A673 (cell line): Measurements from ENCODE around the gene SHLD1. TPM values are rescaled to one million over a fixed set of nuclear protein-coding genes. Genes with fewer than 3 reads are reported as not detected.

Experiments
- BruUV-seq: library from RNA; stranded (reverse); fragments of 400-500 nt; replicated peaks from 2 replicates; lab custom pipeline; 2021; lab: Mats Ljungman, UMichigan
- CTCF ChIA-PET: fragments of 300-600 bp; sonication (Branson Sonifier 250); formaldehyde crosslinking; loops from one replicate; lab custom pipeline; 2022; ENCODE audit warnings: antibody characterized with exemption; lab: Charles Lee
- POLR2A ChIA-PET: fragments of 300-600 bp; sonication (Branson Sonifier 250); formaldehyde crosslinking; loops from one replicate; lab custom pipeline; 2022; ENCODE audit warnings: antibody characterized with exemption; ENCODE audit not compliant: low non-redundant PET; lab: Charles Lee
- DNase-seq: peaks from one replicate; pipeline ENCODE4 v3.0.0-alpha.2; 2015; ENCODE audit warnings: low spot score
- H3K27ac ChIP-seq: fragments of 200-600 bp; sonication (generic); 2 replicates; pipeline ENCODE4 v1.5.1; 2016; ENCODE audit warnings: mixed run types, low read depth, mild to moderate bottlenecking, mixed read lengths, antibody characterized with exemption, low read length; ENCODE audit not compliant: poor library complexity, severe bottlenecking
- H3K27me3 ChIP-seq: fragments of 200-600 bp; sonication (generic); replicated peaks from 2 replicates; pipeline ENCODE4 v1.6.1; 2017; ENCODE audit warnings: mixed run types, low read depth, mild to moderate bottlenecking, mixed read lengths, antibody characterized with exemption, low read length; ENCODE audit not compliant: insufficient read depth, poor library complexity
- H3K36me3 ChIP-seq: fragments of 200-600 bp; sonication (generic); 2 replicates; pipeline ENCODE4 v1.6.1; 2016; ENCODE audit warnings: mixed run types, mild to moderate bottlenecking, mixed read lengths, antibody characterized with exemption, low read length; ENCODE audit not compliant: insufficient read depth, poor library complexity, severe bottlenecking
- H3K4me1 ChIP-seq: fragments of 200-600 bp; sonication (generic); 2 replicates; pipeline ENCODE4 v1.6.1; 2017; ENCODE audit warnings: mixed run types, mild to moderate bottlenecking, mixed read lengths, antibody characterized with exemption, low read length; ENCODE audit not compliant: insufficient read depth, poor library complexity, severe bottlenecking
- H3K4me3 ChIP-seq: fragments of 200-600 bp; sonication (generic); 2 replicates; pipeline ENCODE4 v1.5.1; 2016; ENCODE audit warnings: low read depth, mixed run types, mild to moderate bottlenecking, mixed read lengths, low read length; ENCODE audit not compliant: poor library complexity, severe bottlenecking
- H3K9me3 ChIP-seq: fragments of 200-600 bp; sonication (generic); 2 replicates; pipeline ENCODE4 v1.6.1; 2016; ENCODE audit warnings: mixed run types, low read depth, mild to moderate bottlenecking, mixed read lengths, antibody characterized with exemption, low read length; ENCODE audit not compliant: poor library complexity, severe bottlenecking
- CTCF ChIP-seq: fragments of 300-800, 200-600 bp; sonication (generic); conservative IDR thresholded peaks from 2 replicates; pipeline ENCODE4 v1.5.1; 2017; ENCODE audit warnings: low read depth, mild to moderate bottlenecking, antibody characterized with exemption, low read length, moderate library complexity, mixed read lengths
- EZH2 ChIP-seq: fragments of 200-600 bp; sonication (generic); IDR thresholded peaks from 2 replicates; pipeline ENCODE4 v1.6.1; 2017; ENCODE audit warnings: borderline replicate concordance, low read depth, mild to moderate bottlenecking, mixed read lengths, antibody characterized with exemption, low read length; ENCODE audit not compliant: poor library complexity, severe bottlenecking
- intact Hi-C: fragments of 100-400 bp; cut with micrococcal nuclease; formaldehyde crosslinking; loops from one replicate; pipeline ENCODE4 v1.10.0; 2022; ENCODE audit not compliant: unreplicated experiment
- total RNA-seq: library from RNA; stranded (reverse); gene quantifications from 2 replicates; pipeline ENCODE4 v1.2.3, GENCODE V29; 2021

SHLD1 gene
- total RNA-seq, 1 experiment from 2014 or later = 5.8 TPM

GRCh38 chr20:5822569-5822968 is 72.4 kb downstream of the SHLD1 start:
- Histone ChIP-seq H3K4me3 (no peak overlapping the region), H3K9me3 (no peaks in the 10 kb centered on the region), H3K4me1 (peaks cover 9% of the 10 kb centered on the region), H3K36me3 (no peaks in the 10 kb centered on the region), H3K27ac (no peak overlapping the region), H3K27me3 (no peaks in the 10 kb centered on the region)
- ChIA-PET CTCF (no interaction called here), POLR2A (no interaction called here)
- BruUV-seq = no TSS peak
- intact Hi-C loops = no loop called here
- TF ChIP-seq EZH2 (no peak), CTCF (no peak)
- DNase-seq = no peak

GRCh38 chr20:5825130-5825719 is 75.0 kb downstream of the SHLD1 start:
- POLR2A ChIA-PET = no interaction called here
- Histone ChIP-seq H3K4me1 (peaks cover 9% of the 10 kb centered on the region), H3K27ac (no peak overlapping the region), H3K36me3 (no peaks in the 10 kb centered on the region), H3K9me3 (no peaks in the 10 kb centered on the region), H3K27me3 (no peaks in the 10 kb centered on the region), H3K4me3 (no peak overlapping the region)
- TF ChIP-seq EZH2 (no peak), CTCF (no peak)
- intact Hi-C loops = no loop called here
- CTCF ChIA-PET = no interaction called here
- DNase-seq = no peak
- no TSS peak for BruUV-seq

GRCh38 chr20:5827098-5827853 is 77.1 kb downstream of the SHLD1 start:
- no peaks in the 10 kb centered on the region for H3K36me3 ChIP-seq
- intact Hi-C loops = no loop called here
- no peak overlapping the region for H3K4me3 ChIP-seq
- no peaks in the 10 kb centered on the region for H3K9me3 ChIP-seq
- no peaks in the 10 kb centered on the region for H3K27me3 ChIP-seq
- no peak for DNase-seq
- POLR2A ChIA-PET = no interaction called here
- CTCF ChIA-PET = no interaction called here
- H3K4me1 ChIP-seq = no peaks in the 10 kb centered on the region
- H3K27ac ChIP-seq = no peak overlapping the region
- no TSS peak for BruUV-seq
- no peak for TF ChIP-seq CTCF
- TF ChIP-seq EZH2 = no peak
